Measurements from ENCODE around the gene MAP6.

The MAP6 gene

DNA sequence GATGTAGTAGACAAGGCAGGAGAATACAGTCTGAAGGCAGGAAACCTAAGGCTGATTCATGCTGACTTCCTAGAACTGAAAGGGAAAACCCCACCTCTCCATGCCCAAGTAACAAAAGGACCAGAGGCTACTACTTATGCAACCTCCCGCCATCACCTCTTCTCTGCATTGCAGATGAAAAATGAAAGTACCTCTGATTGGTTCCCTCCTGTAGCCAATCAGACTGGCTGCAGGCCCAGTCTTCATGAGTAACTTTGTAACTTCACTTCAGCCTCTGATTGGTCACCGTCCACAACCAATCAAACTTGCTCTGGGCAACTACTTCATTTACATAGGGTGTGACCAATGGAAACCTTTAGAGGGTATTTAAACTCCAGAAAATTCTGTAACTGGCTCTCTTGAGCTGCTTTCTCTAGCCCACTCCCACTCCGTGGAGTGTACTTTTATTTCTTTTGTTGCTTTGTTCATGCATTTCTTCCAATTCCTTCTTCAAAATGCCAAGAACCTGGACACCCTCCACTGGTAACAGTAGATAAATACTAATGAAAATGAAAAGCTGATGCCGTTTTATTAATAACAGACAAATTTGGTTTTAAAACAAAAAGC is 5.2 kb upstream of the MAP6 start:
- DNase-seq (ENCODE audit: low read depth), result peak; percentile 64
- TF ChIP-seq, protein P1, sequence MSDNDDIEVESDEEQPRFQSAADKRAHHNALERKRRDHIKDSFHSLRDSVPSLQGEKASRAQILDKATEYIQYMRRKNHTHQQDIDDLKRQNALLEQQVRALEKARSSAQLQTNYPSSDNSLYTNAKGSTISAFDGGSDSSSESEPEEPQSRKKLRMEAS (IDR thresholded peaks at IDR 0.05; ENCODE audit: low read depth, low read length), result no peak
- no peak for TF ChIP-seq POLR2A (IDR thresholded peaks at IDR 0.05; ENCODE audit: extremely low read depth, insufficient read length)
- TF ChIP-seq, protein P2, sequence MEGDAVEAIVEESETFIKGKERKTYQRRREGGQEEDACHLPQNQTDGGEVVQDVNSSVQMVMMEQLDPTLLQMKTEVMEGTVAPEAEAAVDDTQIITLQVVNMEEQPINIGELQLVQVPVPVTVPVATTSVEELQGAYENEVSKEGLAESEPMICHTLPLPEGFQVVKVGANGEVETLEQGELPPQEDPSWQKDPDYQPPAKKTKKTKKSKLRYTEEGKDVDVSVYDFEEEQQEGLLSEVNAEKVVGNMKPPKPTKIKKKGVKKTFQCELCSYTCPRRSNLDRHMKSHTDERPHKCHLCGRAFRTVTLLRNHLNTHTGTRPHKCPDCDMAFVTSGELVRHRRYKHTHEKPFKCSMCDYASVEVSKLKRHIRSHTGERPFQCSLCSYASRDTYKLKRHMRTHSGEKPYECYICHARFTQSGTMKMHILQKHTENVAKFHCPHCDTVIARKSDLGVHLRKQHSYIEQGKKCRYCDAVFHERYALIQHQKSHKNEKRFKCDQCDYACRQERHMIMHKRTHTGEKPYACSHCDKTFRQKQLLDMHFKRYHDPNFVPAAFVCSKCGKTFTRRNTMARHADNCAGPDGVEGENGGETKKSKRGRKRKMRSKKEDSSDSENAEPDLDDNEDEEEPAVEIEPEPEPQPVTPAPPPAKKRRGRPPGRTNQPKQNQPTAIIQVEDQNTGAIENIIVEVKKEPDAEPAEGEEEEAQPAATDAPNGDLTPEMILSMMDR (IDR thresholded peaks at IDR 0.05; ENCODE audit: low read depth, low read length), result no peak
- TF ChIP-seq MYC (IDR thresholded peaks at IDR 0.05; ENCODE audit: low read depth, low read length), result no peak
- no peak overlapping the region for H3K4me3 ChIP-seq (ENCODE audit: low read depth, low read length)

DNA sequence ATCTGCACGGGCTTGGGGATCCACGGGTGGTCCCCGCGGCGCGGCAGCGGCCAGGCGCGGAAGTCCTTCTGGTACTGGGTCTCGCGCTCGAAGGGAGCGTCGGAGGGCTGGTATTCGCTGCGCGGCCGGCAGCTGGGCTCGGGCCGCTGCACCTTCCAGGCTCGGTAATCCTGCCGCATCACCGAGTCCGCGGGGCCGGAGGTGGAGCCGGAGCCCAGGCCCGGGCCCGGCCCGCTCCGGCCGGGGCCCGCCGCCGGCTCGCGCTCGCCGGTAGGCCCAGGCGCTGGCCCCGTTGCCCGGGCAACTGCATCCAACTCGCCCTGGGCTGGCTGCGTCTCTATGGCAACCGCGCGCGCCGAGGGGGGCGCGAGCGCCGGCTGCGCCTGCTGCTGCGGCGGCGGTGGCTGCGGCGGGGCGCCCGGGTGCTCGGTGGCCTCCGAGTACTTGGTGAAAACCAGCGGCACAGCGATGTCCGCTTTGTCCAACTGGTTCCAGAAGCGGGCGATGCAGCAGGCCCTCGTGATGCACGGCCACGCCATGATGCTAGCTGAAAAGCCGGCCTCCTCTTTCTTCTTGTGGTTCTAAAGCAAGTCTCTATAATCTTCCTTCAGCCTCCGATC is 897 bp downstream of the MAP6 start:
- TF ChIP-seq MYC (IDR thresholded peaks at IDR 0.05; ENCODE audit: low read depth, low read length) (no peak), POLR2A (IDR thresholded peaks at IDR 0.05; ENCODE audit: extremely low read depth, insufficient read length) (no peak)
- TF ChIP-seq, protein P2 (IDR thresholded peaks at IDR 0.05; ENCODE audit: low read depth, low read length), result no peak
- TF ChIP-seq, protein P1 (IDR thresholded peaks at IDR 0.05; ENCODE audit: low read depth, low read length), result no peak
- H3K4me3 ChIP-seq (ENCODE audit: low read depth, low read length), result no peak overlapping the region
- peak; percentile 23 for DNase-seq (ENCODE audit: low read depth)

DNA sequence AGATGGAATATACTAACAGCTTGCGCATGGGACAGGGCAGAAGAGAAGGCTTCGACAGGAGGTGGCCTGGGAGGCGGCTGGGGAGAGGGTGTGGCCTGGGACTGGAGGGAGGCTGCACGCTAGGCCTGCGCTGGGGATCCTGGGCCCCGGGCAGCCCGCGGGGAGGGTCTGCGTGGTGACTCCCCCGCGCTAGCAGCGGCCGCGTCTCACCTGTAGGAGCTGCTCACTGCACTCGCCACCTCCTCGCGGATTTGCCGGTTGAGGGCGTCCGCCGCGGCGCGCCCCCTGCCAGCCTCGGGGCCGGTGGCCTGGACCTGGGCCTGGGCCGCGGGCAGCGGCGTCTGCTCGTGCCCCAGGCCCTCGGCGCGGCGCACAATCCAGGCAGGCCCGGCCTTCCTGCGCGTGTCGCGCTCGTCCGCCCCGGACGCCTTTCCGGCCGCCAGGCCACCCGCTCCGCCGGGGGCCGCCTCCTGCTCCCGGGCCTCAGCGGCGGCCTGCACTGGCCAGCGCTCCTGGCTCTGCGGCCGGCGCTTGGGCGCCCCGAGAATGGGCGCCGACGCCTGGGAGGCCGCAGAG is 1.5 kb downstream of the MAP6 start:
- peak; percentile 30 for DNase-seq (ENCODE audit: low read depth)
- no peak overlapping the region for H3K4me3 ChIP-seq (ENCODE audit: low read depth, low read length)
- TF ChIP-seq, protein P2 (IDR thresholded peaks at IDR 0.05; ENCODE audit: low read depth, low read length), result no peak

DNA sequence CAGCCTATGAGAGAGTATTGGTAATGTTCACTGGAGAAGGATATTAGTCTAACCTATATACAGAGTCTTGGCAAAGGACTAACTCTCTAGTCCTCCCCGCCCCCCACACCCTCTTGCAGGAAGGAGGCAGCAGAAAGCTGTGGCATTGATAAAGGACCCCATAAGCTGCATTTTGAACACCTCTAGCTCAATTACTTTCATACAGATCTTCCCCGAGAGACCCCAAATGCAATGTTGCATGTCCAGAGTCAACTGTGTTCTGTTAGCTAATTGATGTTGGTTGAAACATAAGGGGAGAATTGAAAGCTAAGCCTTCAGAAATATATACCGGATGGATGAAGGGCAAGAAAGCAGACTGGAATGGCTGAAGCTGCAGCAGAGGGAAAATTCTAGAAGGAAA is 2.8 kb downstream of the MAP6 start:
- H3K4me3 ChIP-seq (ENCODE audit: low read depth, low read length), result no peak overlapping the region
- TF ChIP-seq, protein P2 (IDR thresholded peaks at IDR 0.05; ENCODE audit: low read depth, low read length), result no peak
- TF ChIP-seq POLR2A (IDR thresholded peaks at IDR 0.05; ENCODE audit: extremely low read depth, insufficient read length), result no peak
- no peak for TF ChIP-seq MYC (IDR thresholded peaks at IDR 0.05; ENCODE audit: low read depth, low read length)
- TF ChIP-seq, protein P1 (IDR thresholded peaks at IDR 0.05; ENCODE audit: low read depth, low read length), result no peak
- DNase-seq (ENCODE audit: low read depth), result no peak

DNA sequence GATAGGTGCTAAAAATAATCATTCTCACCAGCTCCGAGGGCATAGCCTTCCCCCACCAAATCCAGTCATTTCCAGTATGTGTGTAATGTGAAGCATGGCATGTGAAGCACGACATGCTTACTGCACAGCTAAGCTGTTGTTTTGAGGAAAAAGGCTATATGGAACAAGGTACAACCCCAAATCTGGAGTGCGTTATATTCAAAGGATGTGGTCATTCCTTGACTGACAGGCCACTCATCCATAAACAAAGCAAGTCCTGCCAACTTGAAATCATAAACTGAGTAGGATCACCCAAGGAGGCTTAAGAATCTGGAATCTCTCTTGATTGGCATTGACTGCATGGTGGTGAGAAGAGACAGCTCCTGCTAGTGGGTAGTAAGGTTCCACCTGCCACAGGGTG is 3.7 kb downstream of the MAP6 start:
- no peak for DNase-seq (ENCODE audit: low read depth)
- no peak overlapping the region for H3K4me3 ChIP-seq (ENCODE audit: low read depth, low read length)
- TF ChIP-seq, protein P1 (IDR thresholded peaks at IDR 0.05; ENCODE audit: low read depth, low read length), result no peak
- TF ChIP-seq POLR2A (IDR thresholded peaks at IDR 0.05; ENCODE audit: extremely low read depth, insufficient read length) (no peak), MYC (IDR thresholded peaks at IDR 0.05; ENCODE audit: low read depth, low read length) (no peak)
- TF ChIP-seq, protein P2 (IDR thresholded peaks at IDR 0.05; ENCODE audit: low read depth, low read length), result no peak

All from NB4 (cell line).